CD4-positive, alpha-beta T cell treated with Interleukin-6 for 4 hours (primary cell): Measurements from ENCODE around the gene CIB4.
A peak's percentile ranks its signal among the peaks of the same experiment; 100 is the strongest.

Source experiments
- DNase-seq: peaks from one replicate; pipeline ENCODE4 v3.0.0-alpha.2; 2020; ENCODE audit warnings: mixed read lengths

The CIB4 gene

GRCh38 chr2:26605195-26605998, 35.8 kb downstream of the CIB4 start:
- peak; percentile 43 for DNase-seq

GRCh38 chr2:26602575-26602974, 38.6 kb downstream of the CIB4 start:
- no peak for DNase-seq

GRCh38 chr2:26599387-26599786, 41.8 kb downstream of the CIB4 start:
- DNase-seq, result no peak

- no peak for DNase-seq
Observed at GRCh38 chr2:26598996-26599373, 42.2 kb downstream of the CIB4 start.

GRCh38 chr2:26598336-26598995, 42.7 kb downstream of the CIB4 start:
- no peak for DNase-seq

- DNase-seq, result no peak
Observed at GRCh38 chr2:26597197-26597596, 44.0 kb downstream of the CIB4 start.

GRCh38 chr2:26595146-26595545, 46.0 kb downstream of the CIB4 start:
- DNase-seq, result no peak

GRCh38 chr2:26591619-26592505, 49.3 kb downstream of the CIB4 start:
- DNase-seq, result no peak

- no peak for DNase-seq
Observed at GRCh38 chr2:26590980-26591618, 50.1 kb downstream of the CIB4 start.

- no peak for DNase-seq
Observed at GRCh38 chr2:26590508-26590907, 50.7 kb downstream of the CIB4 start.

GRCh38 chr2:26588576-26588975, 52.6 kb downstream of the CIB4 start:
- no peak for DNase-seq

GRCh38 chr2:26587994-26588393, 53.2 kb downstream of the CIB4 start:
- no peak for DNase-seq

- DNase-seq, result no peak
Observed at GRCh38 chr2:26585966-26586365, 55.2 kb downstream of the CIB4 start.

- no peak for DNase-seq
Observed at GRCh38 chr2:26585100-26585499, 56.1 kb downstream of the CIB4 start.

- no peak for DNase-seq
Observed at GRCh38 chr2:26584656-26585055, 56.5 kb downstream of the CIB4 start.

- DNase-seq, result no peak
Observed at GRCh38 chr2:26584191-26584590, 57.0 kb downstream of the CIB4 start.

- DNase-seq, result no peak
Observed at GRCh38 chr2:26583381-26583911, 57.7 kb downstream of the CIB4 start.

GRCh38 chr2:26582890-26583289, 58.3 kb downstream of the CIB4 start:
- DNase-seq, result no peak

GRCh38 chr2:26581991-26582842, 58.9 kb downstream of the CIB4 start:
- no peak for DNase-seq

- DNase-seq, result no peak
Observed at GRCh38 chr2:26581266-26581990, 59.7 kb downstream of the CIB4 start.

- DNase-seq, result no peak
Observed at GRCh38 chr2:26580751-26581150, 60.4 kb downstream of the CIB4 start.
